HEK293 (cell line): ENCODE data around the gene IL31RA.

Source experiments
- CTCF ChIA-PET: fragments of 350-600 bp; formaldehyde crosslinking; extraction: SDS; loops from one replicate; lab custom pipeline; 2021; ENCODE audit warnings: antibody characterized with exemption; lab: Yijun Ruan, JAX
- POLR2A ChIA-PET: fragments of 300-600 bp; formaldehyde crosslinking; extraction: SDS; loops from one replicate; lab custom pipeline; 2020; ENCODE audit warnings: antibody characterized with exemption, inconsistent platforms; lab: Yijun Ruan, JAX
- H3K27ac ChIP-seq: fragments of 200-500 bp; sonication (Bioruptor generic); 2 replicates; pipeline ENCODE4 v1.5.1; 2014; ENCODE audit warnings: low read depth, low read length, control low read depth, inconsistent platforms; ENCODE audit errors: extremely low read depth
- H3K36me3 ChIP-seq, 2 experiments: fragments of 200-500 bp in 1 of 2; sonication (Bioruptor generic) in 1 of 2; 1 replicate in 1 of 2; 2 replicates in 1 of 2; pipeline ENCODE4 v1.5.1; 2014 to 2017; ENCODE audit warnings: inconsistent platforms in 2 of 2, low read length in 2 of 2; ENCODE audit not compliant: control insufficient read depth in 2 of 2, insufficient read depth in 1 of 2
- H3K4me1 ChIP-seq: fragments of 200-500 bp; sonication (Bioruptor generic); 2 replicates; pipeline ENCODE4 v1.5.1; 2014; ENCODE audit warnings: mild to moderate bottlenecking, low read length, inconsistent platforms; ENCODE audit not compliant: control insufficient read depth, insufficient read depth
- H3K4me3 ChIP-seq: 2 replicates; pipeline ENCODE4 v1.5.1; 2011; ENCODE audit warnings: low read depth, mild to moderate bottlenecking, control low read depth, low read length, moderate library complexity
- H3K9me3 ChIP-seq: fragments of 200-500 bp; sonication (Bioruptor generic); 2 replicates; pipeline ENCODE4 v1.5.1; 2014; ENCODE audit warnings: low read depth, low read length, inconsistent platforms; ENCODE audit not compliant: control insufficient read depth, insufficient read depth
- BCL11B ChIP-seq: fragments of 450-650 bp; formaldehyde crosslinking; IDR thresholded peaks from 2 replicates; pipeline ENCODE4 v1.5.1; 2016; ENCODE audit warnings: low read depth, missing biosample characterization, missing genetic modification characterization
- HIC1 ChIP-seq: fragments of 450-650 bp; formaldehyde crosslinking; IDR thresholded peaks from 2 replicates; pipeline ENCODE4 v1.5.1; 2016; ENCODE audit warnings: missing biosample characterization, missing genetic modification characterization
- KLF16 ChIP-seq: fragments of 450-650 bp; formaldehyde crosslinking; IDR thresholded peaks from 2 replicates; pipeline ENCODE4 v1.5.1; 2017; ENCODE audit warnings: missing biosample characterization, missing genetic modification characterization
- MYNN ChIP-seq: fragments of 450-650 bp; formaldehyde crosslinking; IDR thresholded peaks from 2 replicates; pipeline ENCODE4 v1.5.1; 2016; ENCODE audit warnings: missing biosample characterization, missing genetic modification characterization, borderline replicate concordance
- SCRT2 ChIP-seq: fragments of 450-650 bp; formaldehyde crosslinking; IDR thresholded peaks from 2 replicates; pipeline ENCODE4 v1.5.1; 2016; ENCODE audit warnings: missing biosample characterization, missing genetic modification characterization
- TCF7L2 ChIP-seq: IDR thresholded peaks from 2 replicates; pipeline ENCODE4 v1.6.1; 2011; ENCODE audit warnings: low read depth, mild to moderate bottlenecking, inconsistent platforms, low read length, moderate library complexity, borderline replicate concordance
- ZFP3 ChIP-seq: fragments of 450-650 bp; formaldehyde crosslinking; IDR thresholded peaks from 2 replicates; pipeline ENCODE4 v1.5.1; 2016; ENCODE audit warnings: low read depth, missing biosample characterization, missing genetic modification characterization
- ZFP37 ChIP-seq: fragments of 450-650 bp; formaldehyde crosslinking; IDR thresholded peaks from 2 replicates; pipeline ENCODE4 v1.5.1; 2016; ENCODE audit warnings: missing biosample characterization, missing genetic modification characterization
- ZFP41 ChIP-seq: fragments of 450-650 bp; formaldehyde crosslinking; IDR thresholded peaks from 2 replicates; pipeline ENCODE4 v1.5.1; 2016; ENCODE audit warnings: missing biosample characterization, missing genetic modification characterization, borderline replicate concordance
- ZNF148 ChIP-seq: fragments of 450-650 bp; formaldehyde crosslinking; IDR thresholded peaks from 2 replicates; pipeline ENCODE4 v1.5.0; 2017; ENCODE audit warnings: missing biosample characterization, missing genetic modification characterization, borderline replicate concordance
- ZNF155 ChIP-seq: fragments of 450-650 bp; formaldehyde crosslinking; IDR thresholded peaks from 2 replicates; pipeline ENCODE4 v1.5.1; 2016; ENCODE audit warnings: missing biosample characterization, missing genetic modification characterization
- ZNF16 ChIP-seq: fragments of 450-650 bp; formaldehyde crosslinking; IDR thresholded peaks from 2 replicates; pipeline ENCODE4 v1.5.1; 2016; ENCODE audit warnings: low read depth, missing biosample characterization, missing genetic modification characterization
- ZNF211 ChIP-seq: fragments of 450-650 bp; formaldehyde crosslinking; IDR thresholded peaks from 2 replicates; pipeline ENCODE4 v1.5.1; 2016; ENCODE audit warnings: low read depth, missing biosample characterization, missing genetic modification characterization
- ZNF221 ChIP-seq: fragments of 450-650 bp; formaldehyde crosslinking; IDR thresholded peaks from 2 replicates; pipeline ENCODE4 v1.5.1; 2017; ENCODE audit warnings: missing biosample characterization, missing genetic modification characterization, borderline replicate concordance
- ZNF266 ChIP-seq: fragments of 450-650 bp; formaldehyde crosslinking; IDR thresholded peaks from 2 replicates; pipeline ENCODE4 v1.5.1; 2016; ENCODE audit warnings: missing biosample characterization, missing genetic modification characterization, low read depth
- ZNF324 ChIP-seq: fragments of 450-650 bp; formaldehyde crosslinking; IDR thresholded peaks from 2 replicates; pipeline ENCODE4 v1.5.1; 2016; ENCODE audit warnings: missing biosample characterization, missing genetic modification characterization
- ZNF335 ChIP-seq: fragments of 450-650 bp; formaldehyde crosslinking; conservative IDR thresholded peaks from 2 replicates; pipeline ENCODE4 v1.5.1; 2016; ENCODE audit warnings: missing biosample characterization, missing genetic modification characterization
- ZNF350 ChIP-seq: fragments of 450-650 bp; formaldehyde crosslinking; IDR thresholded peaks from 2 replicates; pipeline ENCODE4 v1.5.0; 2017; ENCODE audit warnings: missing biosample characterization, mild to moderate bottlenecking, missing genetic modification characterization
- ZNF366 ChIP-seq: fragments of 450-650 bp; formaldehyde crosslinking; conservative IDR thresholded peaks from 2 replicates; pipeline ENCODE4 v1.5.1; 2016; ENCODE audit warnings: missing biosample characterization, missing genetic modification characterization
- ZNF544 ChIP-seq: fragments of 450-650 bp; formaldehyde crosslinking; IDR thresholded peaks from 2 replicates; pipeline ENCODE4 v1.5.0; 2017; ENCODE audit warnings: missing biosample characterization, missing genetic modification characterization
- ZNF560 ChIP-seq: fragments of 450-650 bp; formaldehyde crosslinking; IDR thresholded peaks from 2 replicates; pipeline ENCODE4 v1.5.1; 2017; ENCODE audit warnings: missing biosample characterization, missing genetic modification characterization, borderline replicate concordance
- ZNF561 ChIP-seq: fragments of 450-650 bp; IDR thresholded peaks from 2 replicates; pipeline ENCODE4 v1.5.1; 2018; ENCODE audit warnings: missing biosample characterization, missing genetic modification characterization, borderline replicate concordance
- ZNF585B ChIP-seq: fragments of 450-650 bp; formaldehyde crosslinking; IDR thresholded peaks from 2 replicates; pipeline ENCODE4 v1.5.1; 2016; ENCODE audit warnings: missing biosample characterization, missing genetic modification characterization
- ZNF658 ChIP-seq: fragments of 450-650 bp; formaldehyde crosslinking; IDR thresholded peaks from 2 replicates; pipeline ENCODE4; 2016; ENCODE audit warnings: missing biosample characterization, missing genetic modification characterization
- ZNF707 ChIP-seq: fragments of 450-650 bp; formaldehyde crosslinking; IDR thresholded peaks from 2 replicates; pipeline ENCODE4 v1.5.1; 2016; ENCODE audit warnings: missing biosample characterization, missing genetic modification characterization
- ZNF768 ChIP-seq: fragments of 450-650 bp; formaldehyde crosslinking; IDR thresholded peaks from 2 replicates; pipeline ENCODE4 v1.5.1; 2018; ENCODE audit warnings: missing biosample characterization, mild to moderate bottlenecking, missing genetic modification characterization
- ZNF777 ChIP-seq: fragments of 450-650 bp; formaldehyde crosslinking; IDR thresholded peaks from 2 replicates; pipeline ENCODE4 v1.5.1; 2017; ENCODE audit warnings: missing biosample characterization, missing genetic modification characterization, borderline replicate concordance
- ZNF843 ChIP-seq: fragments of 450-650 bp; formaldehyde crosslinking; IDR thresholded peaks from 2 replicates; pipeline ENCODE4 v1.5.1; 2016; ENCODE audit warnings: missing biosample characterization, missing genetic modification characterization
- ZSCAN30 ChIP-seq: fragments of 450-650 bp; IDR thresholded peaks from 2 replicates; pipeline ENCODE4 v1.5.1; 2018; ENCODE audit warnings: missing biosample characterization, mild to moderate bottlenecking, missing genetic modification characterization, moderate library complexity
- TF ChIP-seq, protein P1 (sequence below): fragments of 450-650 bp; formaldehyde crosslinking; IDR thresholded peaks from 2 replicates; pipeline ENCODE4 v1.5.1; 2017; ENCODE audit warnings: missing biosample characterization, missing genetic modification characterization
- TF ChIP-seq, protein P2 (sequence below): fragments of 450-650 bp; formaldehyde crosslinking; IDR thresholded peaks from 2 replicates; pipeline ENCODE4 v1.5.1; 2016; ENCODE audit warnings: missing biosample characterization, missing genetic modification characterization

Gene IL31RA

GRCh38 chr5:55900776-55901175 lies 49.6 kb downstream of the IL31RA start:
- TF ChIP-seq, protein P1, sequence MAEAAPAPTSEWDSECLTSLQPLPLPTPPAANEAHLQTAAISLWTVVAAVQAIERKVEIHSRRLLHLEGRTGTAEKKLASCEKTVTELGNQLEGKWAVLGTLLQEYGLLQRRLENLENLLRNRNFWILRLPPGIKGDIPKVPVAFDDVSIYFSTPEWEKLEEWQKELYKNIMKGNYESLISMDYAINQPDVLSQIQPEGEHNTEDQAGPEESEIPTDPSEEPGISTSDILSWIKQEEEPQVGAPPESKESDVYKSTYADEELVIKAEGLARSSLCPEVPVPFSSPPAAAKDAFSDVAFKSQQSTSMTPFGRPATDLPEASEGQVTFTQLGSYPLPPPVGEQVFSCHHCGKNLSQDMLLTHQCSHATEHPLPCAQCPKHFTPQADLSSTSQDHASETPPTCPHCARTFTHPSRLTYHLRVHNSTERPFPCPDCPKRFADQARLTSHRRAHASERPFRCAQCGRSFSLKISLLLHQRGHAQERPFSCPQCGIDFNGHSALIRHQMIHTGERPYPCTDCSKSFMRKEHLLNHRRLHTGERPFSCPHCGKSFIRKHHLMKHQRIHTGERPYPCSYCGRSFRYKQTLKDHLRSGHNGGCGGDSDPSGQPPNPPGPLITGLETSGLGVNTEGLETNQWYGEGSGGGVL (tag by site-specific recombination) = no peak
- TF ChIP-seq ZNF16 (tag by site-specific recombination) (no peak), ZNF561 (no peak), ZNF366 (no peak), ZNF266 (tag by site-specific recombination) (no peak), ZNF155 (tag by site-specific recombination) (no peak), ZNF324 (tag by site-specific recombination) (no peak), ZNF544 (no peak), ZFP41 (tag by site-specific recombination) (no peak), ZNF560 (tag by site-specific recombination) (no peak), ZNF843 (tag by site-specific recombination) (no peak), ZFP37 (no peak), ZNF768 (tag by site-specific recombination) (no peak), ZNF335 (tag by site-specific recombination) (no peak), ZNF350 (tag by site-specific recombination) (no peak), ZNF148 (tag by site-specific recombination) (no peak), ZNF777 (tag by site-specific recombination) (no peak)
- TF ChIP-seq, protein P2, sequence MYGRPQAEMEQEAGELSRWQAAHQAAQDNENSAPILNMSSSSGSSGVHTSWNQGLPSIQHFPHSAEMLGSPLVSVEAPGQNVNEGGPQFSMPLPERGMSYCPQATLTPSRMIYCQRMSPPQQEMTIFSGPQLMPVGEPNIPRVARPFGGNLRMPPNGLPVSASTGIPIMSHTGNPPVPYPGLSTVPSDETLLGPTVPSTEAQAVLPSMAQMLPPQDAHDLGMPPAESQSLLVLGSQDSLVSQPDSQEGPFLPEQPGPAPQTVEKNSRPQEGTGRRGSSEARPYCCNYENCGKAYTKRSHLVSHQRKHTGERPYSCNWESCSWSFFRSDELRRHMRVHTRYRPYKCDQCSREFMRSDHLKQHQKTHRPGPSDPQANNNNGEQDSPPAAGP (tag by site-specific recombination) = no peak
- Histone ChIP-seq H3K27ac (no peak overlapping the region), H3K4me3 (no peak overlapping the region), H3K4me1 (no peaks in the 10 kb centered on the region), H3K36me3 (no peaks in the 10 kb centered on the region), H3K9me3 (no peaks in the 10 kb centered on the region)
- CTCF ChIA-PET = no interaction called here
- POLR2A ChIA-PET = interaction anchor here (0.6 kb wide), 1 partner anchor 196 kb away, joined by 3 read pairs; no protein-coding TSS in a partner anchor

- Histone ChIP-seq H3K4me1 (no peaks in the 10 kb centered on the region), H3K4me3 (no peak overlapping the region), H3K9me3 (no peaks in the 10 kb centered on the region), H3K36me3 (no peaks in the 10 kb centered on the region), H3K27ac (no peak overlapping the region)
- POLR2A ChIA-PET = no interaction called here
- CTCF ChIA-PET = interaction anchor here (0.7 kb wide), 2 partner anchors 16 to 34 kb away, joined by 3 to 4 read pairs; no protein-coding TSS in a partner anchor
- TF ChIP-seq KLF16 = no peak
- no peak for TF ChIP-seq BCL11B (tag by site-specific recombination)
- TF ChIP-seq HIC1 (tag by site-specific recombination) = no peak
- no peak for TF ChIP-seq ZNF221 (tag by site-specific recombination)
- TF ChIP-seq ZNF585B (tag by site-specific recombination) = no peak
- TF ChIP-seq ZNF366 = no peak
- TF ChIP-seq MYNN = no peak
- TF ChIP-seq ZFP3 (tag by site-specific recombination) = no peak
- no peak for TF ChIP-seq ZSCAN30
- TF ChIP-seq SCRT2 = no peak
- TF ChIP-seq ZNF658 = no peak
- TF ChIP-seq ZNF707 = no peak
- no peak for TF ChIP-seq ZNF211 (tag by site-specific recombination)
- no peak for TF ChIP-seq TCF7L2
Measured at GRCh38 chr5:55902696-55903095, 51.5 kb downstream of the IL31RA start.
